ENCODE measurements around the gene TBCC.

Gene TBCC

GRCh38 chr6:42764911-42765648 is 19.2 kb upstream of the TBCC start:
- no peak for TF ChIP-seq FOXP2 (optimal IDR thresholded peaks at IDR 0.05; ENCODE audit: borderline replicate concordance, extremely low read depth, extremely low read length, insufficient read depth)
- no peak for TF ChIP-seq REST (IDR thresholded peaks at IDR 0.05; ENCODE audit: insufficient read depth in 1 of 2, low read depth in 2 of 2, low read length in 2 of 2)
- no peak for TF ChIP-seq SIN3A (IDR thresholded peaks at IDR 0.05; ENCODE audit: borderline replicate concordance, insufficient read depth, low read length)
- TF ChIP-seq POLR2AphosphoS5 (IDR thresholded peaks at IDR 0.05; ENCODE audit: low read depth, low read length): no peak
- no peak for TF ChIP-seq TAF1 (IDR thresholded peaks at IDR 0.05; ENCODE audit: borderline replicate concordance, insufficient read depth, low read length)

- no peak for TF ChIP-seq FOXP2 (optimal IDR thresholded peaks at IDR 0.05; ENCODE audit: borderline replicate concordance, extremely low read depth, extremely low read length, insufficient read depth)
- no peak for TF ChIP-seq POLR2AphosphoS5 (IDR thresholded peaks at IDR 0.05; ENCODE audit: low read depth, low read length)
- no peak for TF ChIP-seq TAF1 (IDR thresholded peaks at IDR 0.05; ENCODE audit: borderline replicate concordance, insufficient read depth, low read length)
- no peak for TF ChIP-seq REST (IDR thresholded peaks at IDR 0.05; ENCODE audit: insufficient read depth in 1 of 2, low read depth in 2 of 2, low read length in 2 of 2)
- no peak for TF ChIP-seq SIN3A (IDR thresholded peaks at IDR 0.05; ENCODE audit: borderline replicate concordance, insufficient read depth, low read length)
Observed at GRCh38 chr6:42762950-42763349, 17.0 kb upstream of the TBCC start.

GRCh38 chr6:42762426-42762859 is 16.5 kb upstream of the TBCC start:
- TF ChIP-seq FOXP2 (optimal IDR thresholded peaks at IDR 0.05; ENCODE audit: borderline replicate concordance, extremely low read depth, extremely low read length, insufficient read depth): no peak
- TF ChIP-seq TAF1 (IDR thresholded peaks at IDR 0.05; ENCODE audit: borderline replicate concordance, insufficient read depth, low read length): no peak
- no peak for TF ChIP-seq SIN3A (IDR thresholded peaks at IDR 0.05; ENCODE audit: borderline replicate concordance, insufficient read depth, low read length)
- TF ChIP-seq POLR2AphosphoS5 (IDR thresholded peaks at IDR 0.05; ENCODE audit: low read depth, low read length): no peak
- TF ChIP-seq REST (IDR thresholded peaks at IDR 0.05; ENCODE audit: insufficient read depth in 1 of 2, low read depth in 2 of 2, low read length in 2 of 2): no peak

- no peak for TF ChIP-seq TAF1 (IDR thresholded peaks at IDR 0.05; ENCODE audit: borderline replicate concordance, insufficient read depth, low read length)
- TF ChIP-seq REST (IDR thresholded peaks at IDR 0.05; ENCODE audit: insufficient read depth in 1 of 2, low read depth in 2 of 2, low read length in 2 of 2): no peak
- no peak for TF ChIP-seq SIN3A (IDR thresholded peaks at IDR 0.05; ENCODE audit: borderline replicate concordance, insufficient read depth, low read length)
- no peak for TF ChIP-seq FOXP2 (optimal IDR thresholded peaks at IDR 0.05; ENCODE audit: borderline replicate concordance, extremely low read depth, extremely low read length, insufficient read depth)
- no peak for TF ChIP-seq POLR2AphosphoS5 (IDR thresholded peaks at IDR 0.05; ENCODE audit: low read depth, low read length)
Observed at GRCh38 chr6:42761287-42762067, 15.6 kb upstream of the TBCC start.

Measured in PFSK-1 (cell line).